HG02973 (cell line): Measurements from ENCODE around the gene PDLIM7.

Experiments
- ATAC-seq: cut with Tn5 transposase; IDR thresholded peaks from one replicate; pipeline ENCODE4 v1.9.1; 2021; ENCODE audit warnings: moderate library complexity; ENCODE audit not compliant: unreplicated experiment

The PDLIM7 gene

GRCh38 chr5:177446200-177447065, 51.0 kb downstream of the PDLIM7 start, which contains the start of gene PRR7:
Gene PRR7, plus strand, starts transcription at chr5:177446814. Its CDS starts 8,254 bp downstream, at chr5:177455068.
- no peak for ATAC-seq

DNA sequence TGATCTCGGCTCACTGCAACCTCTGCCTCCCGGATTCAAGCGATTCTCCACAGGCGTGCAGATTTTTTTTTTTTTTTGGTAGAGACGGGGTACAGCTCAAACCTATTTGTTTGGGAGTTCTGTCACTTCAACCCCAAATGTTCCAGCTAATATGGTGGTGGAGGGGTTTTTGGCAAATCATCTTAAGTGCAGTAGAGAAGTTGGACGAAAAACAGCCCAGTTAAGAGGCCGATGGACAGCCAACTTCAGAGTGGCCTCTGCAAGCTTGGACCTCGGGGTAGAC, 51.5 kb downstream of the PDLIM7 start:
- ATAC-seq = no peak

DNA sequence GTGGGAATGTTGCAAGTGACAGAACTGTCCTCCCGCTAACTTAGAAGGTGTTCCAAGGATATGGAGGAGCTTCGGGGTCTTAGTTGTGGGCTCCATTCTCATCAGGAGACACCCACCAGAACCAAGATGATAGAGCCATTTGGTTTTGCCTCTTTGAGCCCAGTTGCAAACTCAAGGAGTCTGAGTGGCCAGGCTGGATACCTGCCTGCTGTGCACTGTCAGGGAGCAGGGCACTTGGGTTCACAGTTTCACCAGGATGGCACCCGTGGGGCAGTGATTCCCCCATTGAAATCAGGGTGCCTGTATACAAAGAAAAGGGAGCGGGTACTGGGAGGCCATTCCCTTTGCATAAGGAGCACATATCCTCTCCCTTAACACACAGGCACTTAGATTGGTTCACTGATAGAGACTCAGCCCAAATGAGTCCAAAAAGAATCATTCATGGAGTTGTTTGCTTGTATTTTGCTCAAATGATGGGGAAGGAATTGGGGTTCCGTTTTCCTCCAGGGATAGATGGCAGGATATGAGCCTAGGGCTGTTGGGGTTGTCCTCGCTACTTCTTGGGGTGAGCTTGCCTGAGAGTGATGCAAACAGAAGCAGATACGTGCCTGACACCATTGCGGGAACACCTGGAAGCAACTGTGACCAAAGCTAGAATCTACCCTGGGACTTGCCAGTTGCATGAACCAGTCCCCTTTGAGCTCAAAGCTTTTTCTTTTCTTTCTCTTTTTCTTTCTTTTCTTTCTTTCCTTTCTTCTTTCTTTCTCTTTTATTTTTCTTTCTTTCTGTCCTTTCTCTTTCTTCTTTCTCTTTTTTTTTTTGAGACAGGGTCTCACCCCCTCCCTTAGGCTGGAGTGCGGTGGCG, 52.1 kb downstream of the PDLIM7 start:
- no peak for ATAC-seq

- ATAC-seq = no peak
Measured at GRCh38 chr5:177444106-177445051, 53.0 kb downstream of the PDLIM7 start.

- ATAC-seq = no peak
Measured at GRCh38 chr5:177443144-177443983, 54.0 kb downstream of the PDLIM7 start.

GRCh38 chr5:177442066-177442826, 55.2 kb downstream of the PDLIM7 start:
- no peak for ATAC-seq

- ATAC-seq = no peak
Measured at GRCh38 chr5:177440990-177441780, 56.2 kb downstream of the PDLIM7 start.

DNA sequence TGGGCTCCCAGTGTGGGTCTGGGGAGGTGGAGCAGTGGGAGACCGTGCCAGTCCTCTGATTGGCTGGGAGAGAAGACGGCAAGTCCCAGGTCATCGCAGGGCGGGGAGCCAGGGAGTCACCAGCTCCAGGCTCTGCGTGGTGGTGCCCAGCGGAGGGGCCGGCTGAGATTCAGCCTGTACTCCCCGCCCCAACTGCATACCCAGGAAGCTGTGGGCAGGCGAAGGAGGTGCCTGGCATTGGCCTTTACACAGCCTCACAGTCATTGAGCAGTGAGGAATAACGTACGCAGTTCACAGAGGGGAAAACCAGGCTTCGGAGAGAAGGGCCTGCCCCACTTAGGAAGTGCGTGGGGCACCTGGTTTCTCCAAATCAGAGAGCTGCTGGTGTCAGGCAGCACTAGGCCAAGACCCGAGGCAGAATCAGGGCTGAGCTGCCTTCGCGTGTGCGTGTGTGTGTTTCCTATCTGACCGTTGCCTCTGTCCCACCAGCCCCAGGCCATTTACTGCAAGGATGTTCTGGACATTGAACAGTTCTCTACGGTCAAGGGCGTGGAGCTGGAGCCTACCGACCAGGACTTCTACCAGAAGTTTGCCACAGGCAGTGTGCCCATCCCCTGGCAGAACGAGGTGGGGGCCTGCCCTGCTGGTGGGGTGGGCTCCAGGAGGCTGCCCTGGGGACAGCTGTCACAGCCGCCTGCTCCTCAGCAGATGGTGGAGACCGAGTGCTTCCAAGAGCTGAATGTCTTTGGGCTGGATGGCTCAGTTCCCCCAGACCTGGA, 57.0 kb downstream of the PDLIM7 start:
- no peak for ATAC-seq

GRCh38 chr5:177439518-177440053, 57.8 kb downstream of the PDLIM7 start:
- no peak for ATAC-seq

DNA sequence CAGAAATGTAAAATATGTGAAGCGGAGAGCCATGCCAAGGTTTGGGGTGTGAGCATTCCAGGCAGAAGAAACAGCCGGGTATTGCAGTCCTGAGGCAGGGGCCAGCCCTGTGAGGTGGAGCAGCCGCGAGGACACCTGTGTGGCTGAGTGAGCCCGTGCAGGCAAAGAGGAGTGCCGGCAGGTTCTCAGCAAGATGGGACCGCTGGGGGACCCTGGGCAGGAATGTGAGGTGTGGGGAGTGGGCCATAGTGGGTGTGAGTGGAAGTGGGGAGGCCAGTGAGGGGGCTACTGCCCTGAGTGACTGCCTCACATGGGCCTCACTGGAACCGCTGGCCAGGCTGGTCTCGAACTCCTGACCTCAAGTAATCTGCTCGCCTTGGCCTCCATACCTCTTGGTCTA, 58.9 kb downstream of the PDLIM7 start:
- ATAC-seq = no peak

DNA sequence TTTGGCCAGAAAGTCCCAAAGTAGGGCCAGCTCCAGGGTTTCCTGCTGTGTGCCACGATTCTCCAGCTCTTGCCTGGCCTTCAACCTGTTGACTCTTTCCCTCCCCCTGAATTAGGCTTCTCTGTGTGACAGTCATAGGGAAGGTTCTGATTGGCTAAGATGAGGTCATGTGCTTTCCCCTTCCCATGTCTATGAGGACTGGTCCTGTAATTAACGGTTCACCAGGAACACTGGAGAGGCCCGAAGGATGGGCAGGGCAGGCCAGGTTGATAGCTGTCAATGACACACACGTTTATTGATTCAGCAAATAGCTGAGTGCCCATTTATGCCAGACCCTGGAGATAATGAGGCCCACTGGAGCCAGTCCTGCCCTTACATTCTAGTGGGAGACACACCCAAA, 59.8 kb downstream of the PDLIM7 start:
- no peak for ATAC-seq

- no peak for ATAC-seq
Measured at GRCh38 chr5:177435847-177436536, 61.4 kb downstream of the PDLIM7 start.

GRCh38 chr5:177434942-177435738, 62.3 kb downstream of the PDLIM7 start:
- ATAC-seq = no peak

GRCh38 chr5:177434437-177434836, 63.0 kb downstream of the PDLIM7 start:
- no peak for ATAC-seq

DNA sequence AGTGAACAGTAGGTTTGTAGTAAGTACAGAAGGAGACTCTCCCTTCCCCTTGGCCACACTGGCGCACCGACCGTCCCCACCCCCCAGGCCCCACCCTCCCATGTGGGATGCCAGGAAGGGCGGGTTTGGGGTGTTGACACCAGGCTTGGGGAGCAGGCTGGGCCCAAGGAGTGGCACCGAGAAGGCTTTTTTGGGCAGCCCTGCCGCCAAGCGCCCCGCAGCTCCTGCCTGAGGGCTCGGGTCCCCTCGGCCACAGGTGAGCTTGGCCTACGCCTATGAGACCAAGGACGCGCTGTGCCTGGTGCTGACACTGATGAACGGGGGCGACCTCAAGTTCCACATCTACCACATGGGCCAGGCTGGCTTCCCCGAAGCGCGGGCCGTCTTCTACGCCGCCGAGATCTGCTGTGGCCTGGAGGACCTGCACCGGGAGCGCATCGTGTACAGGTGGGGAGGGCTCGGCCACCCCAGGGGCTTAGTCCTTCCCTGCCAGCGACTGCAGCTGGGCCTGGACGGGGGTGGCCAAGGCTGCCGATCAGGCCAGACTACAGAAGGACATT, 63.7 kb downstream of the PDLIM7 start:
- no peak for ATAC-seq
